Head of caudate nucleus (tissue), 42 donors: ENCODE data around the gene MEGF6.

Experiments used
- DNase-seq, 42 donors: peaks; one replicate each; pipeline versions ENCODE4 v3.0.0 to v3.0.0-alpha.2; 2020 to 2021; ENCODE audit warnings: mixed read lengths in 7 of 42
- intact Hi-C: fragments of 100-400 bp; cut with DNase I; formaldehyde crosslinking; loops from one replicate; pipeline ENCODE4 v1.15.0; 2022

The MEGF6 gene

DNA sequence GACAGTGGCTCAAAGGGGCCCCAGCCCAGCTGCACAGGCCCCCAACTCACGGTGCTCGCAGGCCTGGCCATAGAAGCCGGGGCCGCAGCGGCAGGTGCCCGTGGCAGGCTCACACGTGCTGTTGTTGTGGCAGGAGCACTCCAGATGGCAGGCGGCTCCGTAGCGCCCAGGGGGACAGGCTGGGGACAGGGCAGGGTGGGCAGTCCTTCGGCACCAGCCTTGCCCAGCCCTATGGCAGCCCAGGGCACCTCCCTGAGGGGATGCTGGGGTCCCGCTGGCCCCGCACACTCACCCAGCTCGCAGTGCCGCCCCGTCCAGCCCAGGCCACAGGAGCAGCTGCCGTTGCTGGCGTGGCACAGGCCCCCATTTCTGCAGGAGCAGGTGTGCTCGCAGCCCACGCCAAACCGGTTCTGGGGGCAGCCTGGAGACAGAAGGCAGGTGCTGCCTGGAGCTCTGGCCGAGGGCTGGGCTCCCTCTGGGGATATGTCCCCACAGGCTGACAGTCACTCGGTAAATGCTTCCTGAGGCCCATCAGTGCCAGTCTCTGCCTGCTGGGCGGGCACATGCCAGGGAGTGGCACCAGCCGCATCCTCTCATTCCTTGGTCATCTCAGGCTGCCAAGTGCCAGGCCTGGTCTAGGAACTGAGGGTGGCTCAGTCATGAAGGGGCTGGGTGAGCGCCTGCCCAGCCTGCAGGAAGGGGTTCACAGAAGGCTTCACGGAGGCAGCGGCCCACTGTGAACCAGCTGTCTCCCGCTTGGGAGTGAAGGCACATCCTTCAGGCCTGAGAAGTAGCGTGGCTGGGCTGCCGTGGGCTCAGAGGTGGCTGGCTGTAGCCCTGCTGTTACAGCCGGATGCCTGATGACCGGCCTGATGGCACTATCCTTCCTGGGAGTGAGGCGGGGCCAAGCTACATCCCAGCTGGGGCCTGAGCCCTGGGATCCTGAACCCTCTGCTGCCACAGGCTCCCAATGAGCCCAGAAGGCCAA lies 116.7 kb downstream of the MEGF6 start:
- DNase-seq = no peak
- intact Hi-C loops = no loop called here

DNA sequence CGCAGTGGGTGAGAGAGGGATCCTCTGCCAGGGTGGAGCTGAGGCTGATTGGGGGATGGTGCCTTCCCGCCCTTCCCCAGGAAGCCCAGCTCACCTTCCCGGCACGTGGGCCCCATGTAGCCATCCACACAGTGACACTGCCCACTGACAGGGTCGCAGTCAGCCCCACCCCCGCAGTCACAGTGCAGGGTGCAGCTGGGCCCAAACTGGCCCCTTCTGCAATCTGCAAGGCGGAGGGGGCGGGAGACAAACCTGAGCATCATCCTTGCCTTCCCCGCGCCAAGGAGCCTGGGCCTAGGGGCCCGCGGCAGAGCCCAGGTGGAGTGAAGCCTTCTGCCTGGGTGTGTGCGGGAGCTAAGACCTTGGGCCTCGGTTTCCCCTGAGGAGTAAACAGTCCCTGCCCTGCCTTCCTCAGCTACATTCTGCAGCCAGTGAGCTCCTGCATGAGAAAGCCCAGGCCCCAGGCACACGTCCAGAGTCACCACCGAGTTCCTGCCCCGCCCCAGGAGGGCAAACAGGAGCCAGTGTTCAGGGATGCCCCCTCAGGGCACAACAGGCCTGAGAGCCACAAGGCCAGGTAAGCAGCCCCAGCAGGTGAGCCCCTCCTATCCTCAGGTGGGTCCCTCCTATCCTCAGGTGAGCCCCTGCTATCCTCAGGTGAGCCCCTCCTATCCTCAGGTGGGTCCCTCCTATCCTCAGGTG lies 118.6 kb downstream of the MEGF6 start:
- intact Hi-C loops = no loop called here
- no peak for DNase-seq

DNA sequence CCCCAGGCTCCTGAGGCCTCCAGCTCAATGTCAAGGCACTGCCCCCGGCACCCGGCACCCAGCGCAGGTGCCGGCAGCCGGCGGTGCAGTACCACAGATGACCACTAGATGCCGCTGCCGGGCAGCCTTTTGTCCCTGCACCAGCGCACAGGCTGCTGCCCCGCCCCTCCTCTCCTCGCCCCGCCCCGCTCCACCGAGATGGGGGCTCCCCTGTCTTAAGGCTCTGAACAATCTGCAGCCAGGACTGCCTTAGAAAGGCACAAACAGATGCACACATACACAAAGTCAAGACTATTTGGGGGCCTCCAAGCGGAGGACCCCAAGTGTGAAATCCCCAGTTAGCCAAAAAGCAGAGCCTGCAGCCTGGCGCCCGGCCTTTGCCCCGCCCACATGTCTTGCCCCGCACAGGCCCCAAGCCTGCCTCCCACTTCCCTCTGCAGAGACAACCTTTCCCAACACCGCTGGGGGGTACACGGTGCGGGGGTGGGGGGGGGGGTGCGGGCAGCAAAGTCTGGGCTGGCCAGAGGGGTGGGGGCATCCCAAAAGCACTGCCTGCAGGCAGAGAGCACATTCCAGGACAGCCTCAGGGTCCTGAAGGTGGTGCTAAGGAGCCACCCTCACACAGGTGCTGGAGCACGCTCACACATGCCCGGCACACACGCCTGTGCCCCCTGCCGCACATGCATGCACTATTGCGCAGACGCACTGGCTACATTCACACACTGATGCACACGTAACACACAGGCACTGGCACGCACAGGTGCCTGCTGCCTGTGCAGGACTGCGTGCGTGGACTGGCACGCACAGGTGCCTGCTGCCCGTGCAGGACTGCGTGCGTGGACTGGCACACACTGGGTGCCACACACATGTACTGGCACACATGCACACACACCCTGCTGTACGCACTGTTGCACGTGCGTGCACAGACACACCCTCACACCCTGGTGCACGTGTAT lies 119.7 kb downstream of the MEGF6 start:
- DNase-seq = peak; percentile 56 to 91 (median 84)
- intact Hi-C loops = loop anchor here (2.0 kb wide), 1 partner anchor 127 kb away; no protein-coding TSS in a partner anchor

DNA sequence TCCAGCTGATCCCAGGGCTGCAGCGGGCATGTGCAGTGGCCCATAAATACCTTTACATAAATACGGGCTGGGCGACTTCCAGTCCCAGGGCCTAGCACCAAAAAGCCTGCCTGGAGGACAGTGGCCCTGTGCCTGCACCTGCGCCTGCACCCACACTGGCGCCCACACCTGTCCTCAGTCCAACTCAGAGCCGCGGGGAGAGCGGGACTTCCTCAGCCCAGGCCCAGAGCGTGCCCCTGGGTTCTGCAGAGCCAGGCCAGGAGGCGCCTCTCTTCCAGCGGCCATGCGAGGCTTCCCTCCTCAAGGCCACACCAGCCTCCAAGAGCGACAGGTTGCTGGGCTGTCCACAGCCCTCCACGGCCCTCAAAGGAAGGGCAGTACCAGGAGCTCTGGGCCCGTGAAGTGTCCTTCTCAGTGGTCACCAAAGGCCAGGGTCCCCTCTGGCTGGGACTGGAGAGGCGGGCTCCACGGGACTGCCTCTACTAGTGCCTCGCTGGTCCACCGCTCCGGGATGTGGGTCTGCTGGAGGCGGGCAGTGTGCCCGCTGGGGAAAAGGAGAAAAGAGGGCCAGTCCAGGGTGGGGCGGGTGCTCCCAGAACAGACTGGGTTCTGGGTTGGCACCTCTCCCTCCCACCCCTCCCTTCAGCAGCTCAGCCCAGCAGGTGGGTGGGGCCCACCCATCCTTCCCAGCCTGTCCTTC lies 121.1 kb downstream of the MEGF6 start:
- intact Hi-C loops = loop anchor here (2.0 kb wide), 1 partner anchor 129 kb away; no protein-coding TSS in a partner anchor
- DNase-seq = no peak

DNA sequence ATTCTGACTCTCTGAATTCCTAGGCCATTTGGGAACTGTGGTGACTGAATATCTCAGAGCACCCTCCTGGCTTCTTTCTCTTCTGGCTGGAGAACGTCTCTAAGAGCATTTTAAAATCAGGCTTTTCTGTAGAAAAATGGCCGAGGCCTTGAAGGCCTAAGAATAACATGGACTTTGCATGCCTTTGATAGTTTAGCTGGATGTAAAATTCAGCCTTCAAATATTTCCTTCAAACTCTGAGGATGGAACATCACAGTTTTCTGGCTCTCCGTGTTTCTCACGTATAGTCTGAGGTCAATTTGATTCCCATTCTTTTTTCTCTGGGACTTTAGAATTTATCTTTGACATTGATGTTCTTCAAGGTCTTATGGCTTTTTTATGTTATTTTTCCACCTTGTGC lies 122.9 kb downstream of the MEGF6 start:
- no peak for DNase-seq
- intact Hi-C loops = loop anchor here (5.0 kb wide), 1 partner anchor 36 kb away; the partner anchor contains the start of gene ARHGEF16

DNA sequence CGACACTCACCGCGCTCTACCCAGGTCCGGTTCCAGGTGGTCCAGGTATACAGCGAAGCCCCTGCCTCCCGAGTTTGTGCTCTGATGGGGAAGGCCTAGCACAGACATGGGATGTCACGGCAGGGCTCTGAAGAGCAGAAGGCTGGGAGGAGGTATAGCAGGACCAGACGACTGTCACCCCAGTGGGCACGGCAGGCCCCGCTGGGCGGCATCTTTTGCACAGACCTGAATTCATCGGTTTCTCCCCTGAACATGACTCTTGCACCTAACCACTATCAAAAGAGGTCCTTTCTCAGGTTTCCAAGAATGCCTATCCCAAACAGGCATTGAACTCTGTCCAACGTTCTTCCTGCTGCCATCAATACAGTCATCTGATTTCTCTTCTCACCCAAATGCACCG lies 126.3 kb downstream of the MEGF6 start:
- DNase-seq = no peak
- intact Hi-C loops = loop anchor here (5.0 kb wide), 1 partner anchor 33 kb away; the partner anchor contains the start of gene ARHGEF16

DNA sequence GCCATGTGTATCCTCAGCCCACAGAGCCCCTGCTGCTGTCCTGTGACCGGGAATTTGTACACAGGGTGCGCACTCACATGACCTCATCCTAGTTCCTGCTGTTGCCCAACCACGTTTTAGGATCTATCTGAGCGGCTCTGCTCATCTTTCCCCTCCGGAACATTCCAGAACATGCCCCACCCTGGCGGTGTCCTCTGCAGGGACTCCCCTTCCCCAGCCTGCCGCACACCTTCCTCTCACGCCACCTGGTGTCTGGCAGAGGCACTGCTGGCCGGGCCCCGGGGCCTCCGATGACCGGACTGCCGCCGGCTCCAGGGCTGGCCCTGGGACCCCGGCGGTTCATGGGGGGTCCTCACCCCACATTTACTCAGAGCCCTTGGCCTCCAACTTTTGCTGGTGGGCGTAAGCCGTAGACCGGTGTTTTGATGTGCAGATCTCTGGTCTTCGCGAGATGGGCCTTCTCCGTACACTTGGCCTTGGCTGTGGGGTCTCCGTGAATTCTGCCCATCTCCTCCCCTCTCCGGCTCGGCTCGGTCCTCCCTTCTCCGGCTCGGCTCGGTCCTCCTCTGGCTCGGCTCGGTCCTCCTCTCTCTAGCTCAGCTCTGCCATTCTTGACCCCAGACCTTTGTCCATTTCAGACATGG lies 127.4 kb downstream of the MEGF6 start:
- intact Hi-C loops = no loop called here

DNA sequence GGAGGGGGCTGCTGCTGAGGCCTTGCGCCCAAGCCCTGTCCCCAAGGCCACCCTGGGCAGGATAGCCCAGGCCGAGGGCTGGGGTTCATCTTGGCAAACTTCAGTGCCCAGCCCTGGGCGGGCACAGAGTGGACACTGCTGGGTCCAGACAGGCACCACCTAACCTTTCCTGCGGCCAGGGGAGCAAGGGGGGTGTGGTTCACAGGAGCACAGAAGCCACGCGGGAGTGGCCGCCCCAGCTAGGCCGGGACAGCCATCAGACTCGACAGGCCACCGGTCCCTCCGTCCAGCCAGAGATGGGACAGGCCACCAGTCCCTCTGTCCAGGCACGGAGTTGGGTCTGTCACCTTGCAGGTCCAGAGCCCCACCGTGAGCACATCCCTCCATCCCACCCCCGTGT lies 127.9 kb downstream of the MEGF6 start:
- no peak for DNase-seq
- intact Hi-C loops = no loop called here

More for the DNA sequence above, 127.4 kb downstream of the MEGF6 start:
- peak in 33 of 42 donors; percentile 32 to 78 (median 55) for DNase-seq

DNA sequence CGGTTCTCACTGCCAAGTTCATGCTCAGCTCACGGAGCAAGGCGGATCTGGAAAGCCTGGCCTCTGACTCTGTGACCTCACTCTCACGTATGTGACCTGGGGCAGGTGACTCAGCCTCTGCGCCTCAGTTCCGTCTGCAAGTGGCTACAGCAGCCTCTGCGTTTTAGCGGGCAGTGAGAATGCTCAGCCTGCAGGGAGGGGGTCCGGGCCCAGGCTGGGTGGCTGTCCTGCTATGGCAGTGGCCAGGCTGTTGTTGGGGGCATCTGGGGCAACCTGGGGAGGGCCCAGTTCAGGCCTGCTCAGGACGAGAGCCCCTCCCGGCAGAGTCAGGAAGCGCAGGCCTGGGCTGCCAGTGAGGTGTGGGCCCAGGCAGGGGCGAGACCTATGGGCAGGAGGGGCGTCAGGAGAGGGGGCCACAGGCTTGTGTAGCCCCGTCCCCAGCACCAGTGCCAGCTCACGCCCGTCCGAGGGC lies 128.9 kb downstream of the MEGF6 start:
- intact Hi-C loops = no loop called here
- DNase-seq = no peak

DNA sequence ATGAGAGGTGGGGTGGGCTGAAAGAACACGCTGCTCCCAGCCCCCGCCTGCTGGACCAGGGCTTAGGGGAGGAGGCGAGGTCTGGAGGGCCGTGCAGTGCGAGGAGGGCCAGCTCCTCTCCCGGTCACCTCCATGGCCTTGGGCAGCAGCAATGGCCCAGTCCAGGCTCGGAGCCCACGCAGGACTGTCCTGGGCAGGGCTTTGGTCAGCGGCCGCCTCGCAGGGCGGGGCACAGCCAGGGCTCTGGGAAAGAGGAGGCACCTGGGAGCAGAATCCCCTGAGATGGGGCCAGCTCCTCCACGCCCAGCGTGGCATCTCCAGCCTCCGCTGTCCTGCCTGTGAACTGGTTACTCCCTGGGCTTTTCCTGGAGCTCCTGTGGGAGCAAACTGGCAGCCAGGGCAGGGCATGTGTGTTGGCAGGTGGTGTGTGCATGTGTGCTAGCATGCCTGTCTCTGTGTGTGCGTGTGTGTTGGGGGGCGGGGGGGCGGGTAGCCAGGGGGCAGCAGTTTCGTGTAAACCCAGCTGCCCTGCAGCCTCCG lies 129.4 kb downstream of the MEGF6 start:
- DNase-seq = no peak
- intact Hi-C loops = no loop called here

DNA sequence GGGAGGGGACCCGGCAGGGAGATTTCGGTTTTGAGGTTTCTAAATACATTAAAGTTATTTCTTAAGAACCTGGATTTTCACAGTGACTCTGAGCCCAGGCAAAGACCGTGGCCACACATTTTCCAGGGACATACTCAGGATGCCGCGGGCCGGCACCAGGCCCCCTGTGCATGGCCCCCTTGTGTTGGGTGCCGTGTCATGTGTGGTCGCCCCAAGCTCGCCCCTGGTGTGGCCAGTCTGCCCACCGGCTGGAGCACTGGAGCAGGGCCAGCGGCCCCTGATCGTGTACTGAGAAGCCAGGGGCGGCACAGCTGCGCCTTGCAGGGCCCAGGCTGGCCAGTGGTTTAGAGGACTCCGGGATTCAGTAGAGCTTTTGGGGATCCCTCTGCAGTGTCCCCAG lies 130.3 kb downstream of the MEGF6 start:
- intact Hi-C loops = no loop called here

DNA sequence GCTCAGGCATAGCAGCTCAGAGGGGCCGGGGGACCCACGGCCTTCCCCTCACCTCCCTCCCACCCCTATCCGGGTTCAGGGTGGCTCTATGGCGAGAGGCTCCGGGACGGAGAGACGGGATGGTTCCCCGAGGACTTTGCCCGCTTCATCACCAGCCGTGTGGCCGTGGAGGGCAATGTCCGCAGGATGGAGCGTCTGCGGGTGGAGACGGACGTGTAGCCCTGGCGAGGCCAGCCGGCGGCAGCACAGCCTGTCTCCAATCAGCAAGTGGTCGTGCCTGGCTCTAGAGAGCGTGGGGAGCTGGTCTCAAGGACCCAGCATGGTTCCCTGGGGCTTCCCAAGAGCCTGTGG lies 131.0 kb downstream of the MEGF6 start:
- DNase-seq = no peak
- intact Hi-C loops = no loop called here

More for the DNA sequence above, 130.3 kb downstream of the MEGF6 start:
- no peak for DNase-seq

DNA sequence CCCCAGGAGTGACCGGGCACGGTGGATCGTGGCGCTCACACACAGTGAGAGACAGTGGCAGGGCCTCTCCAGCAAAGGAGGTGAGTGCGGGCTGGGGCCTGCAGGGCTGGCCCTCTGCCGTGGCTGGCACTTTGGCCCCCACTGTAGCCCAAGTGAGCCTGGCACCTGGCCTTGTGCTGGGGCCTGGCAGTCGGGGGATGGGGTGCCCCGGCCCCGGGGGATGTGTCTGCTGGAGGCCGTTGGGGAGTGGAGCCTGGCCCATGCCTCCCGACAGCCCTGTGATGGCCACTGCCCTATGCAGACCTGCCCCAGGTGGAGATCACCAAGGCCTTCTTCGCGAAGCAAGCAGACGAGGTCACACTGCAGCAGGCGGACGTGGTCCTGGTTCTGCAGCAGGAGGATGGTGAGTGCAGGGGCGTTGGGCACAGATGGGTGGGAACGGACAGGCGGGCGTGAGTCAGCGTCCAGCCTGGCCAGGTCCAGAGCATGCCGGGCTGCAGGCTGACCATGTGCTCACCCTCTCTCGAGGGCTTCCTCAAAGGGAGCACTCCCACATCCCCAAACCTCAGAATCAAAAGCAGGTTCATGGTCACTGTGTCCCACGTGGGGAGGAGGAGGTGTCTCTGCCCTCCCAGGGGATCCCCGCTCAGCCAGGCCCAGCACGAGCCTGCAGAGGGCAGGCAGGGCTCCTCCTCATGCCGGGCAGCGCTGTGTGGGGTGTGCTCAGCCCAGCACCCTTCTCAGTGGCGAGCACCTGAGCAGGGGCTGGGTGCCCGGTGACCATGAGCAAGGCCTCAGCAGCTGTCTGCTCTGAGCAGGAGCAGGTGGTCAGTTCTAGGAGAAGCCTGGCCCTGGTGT lies 131.6 kb downstream of the MEGF6 start:
- no peak for DNase-seq
- intact Hi-C loops = no loop called here

DNA sequence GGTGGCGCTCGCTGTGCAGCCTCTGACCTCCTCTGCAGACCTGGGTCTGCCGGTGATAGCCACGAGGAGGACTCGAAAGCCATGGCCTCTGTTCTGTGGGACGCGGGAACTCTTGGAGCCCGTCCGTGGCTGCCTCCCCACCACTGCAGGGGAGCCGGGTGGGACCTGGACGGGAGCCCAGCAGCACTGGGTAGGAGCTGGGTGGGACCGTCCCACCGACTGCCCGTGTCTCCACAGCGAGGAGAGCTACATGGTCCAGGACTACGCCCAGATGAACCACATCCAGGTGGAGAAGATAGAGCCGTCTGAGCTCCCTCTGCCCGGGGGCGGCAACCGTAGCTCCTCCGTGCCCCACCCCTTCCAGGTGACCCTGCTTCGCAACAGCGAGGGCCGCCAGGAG lies 133.1 kb downstream of the MEGF6 start:
- no peak for DNase-seq
- intact Hi-C loops = no loop called here

DNA sequence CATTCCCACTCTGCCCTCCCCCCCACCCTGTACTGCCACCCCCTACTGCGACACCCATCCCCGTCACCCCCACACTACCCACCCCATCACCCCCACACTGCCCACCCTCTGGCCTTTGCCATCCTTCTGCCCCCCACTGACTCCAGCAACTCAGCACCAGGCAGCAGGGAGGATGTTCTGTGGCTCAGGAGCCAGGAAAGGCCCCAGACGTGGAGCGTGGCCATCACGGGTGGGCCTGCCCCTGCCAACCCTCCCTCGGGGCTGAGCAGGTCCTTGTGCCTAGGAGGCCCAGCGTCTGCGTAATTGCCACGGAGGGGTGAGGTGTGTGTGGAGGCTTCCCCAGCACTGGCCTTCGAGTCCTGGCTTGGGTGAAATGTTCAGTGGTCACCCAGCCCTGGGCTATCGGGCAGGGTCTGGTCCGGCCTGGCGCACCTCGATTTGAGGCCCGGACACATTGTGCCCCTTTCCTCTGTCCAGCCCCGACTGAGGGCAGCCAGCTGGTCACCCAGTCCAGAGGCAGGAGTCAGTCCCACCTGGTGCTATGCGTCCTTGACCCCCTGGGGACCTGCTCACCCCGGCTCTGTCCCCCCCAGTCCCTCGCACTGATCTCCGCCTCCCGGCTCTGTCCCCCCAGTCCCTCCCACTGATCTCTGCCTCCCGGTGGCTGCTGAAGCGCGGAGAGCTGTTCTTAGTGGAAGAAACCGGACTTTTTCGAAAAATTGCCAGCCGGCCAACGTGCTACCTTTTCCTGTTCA lies 133.9 kb downstream of the MEGF6 start:
- no peak for DNase-seq
- intact Hi-C loops = no loop called here

DNA sequence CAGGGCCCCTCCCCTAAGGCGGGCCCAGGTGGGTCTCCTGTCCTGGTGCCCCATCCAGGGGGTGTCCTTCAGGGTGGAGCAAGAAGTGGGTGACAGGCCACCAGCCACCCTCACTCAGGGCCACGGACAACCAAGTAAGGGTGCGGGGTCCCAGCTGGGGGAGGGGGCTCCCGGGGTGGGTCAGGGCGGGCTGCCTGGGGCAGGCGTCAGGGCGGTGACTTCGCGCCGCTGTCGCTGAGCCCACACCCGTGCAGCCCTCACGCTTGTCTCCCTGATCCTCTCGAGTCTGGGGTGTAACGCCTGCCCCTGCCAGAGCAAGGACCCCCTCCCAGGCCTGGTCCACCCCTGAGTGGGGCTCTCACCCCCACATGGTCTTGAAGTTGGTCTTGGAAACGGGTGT lies 134.6 kb downstream of the MEGF6 start:
- no peak for DNase-seq
- intact Hi-C loops = no loop called here
